H1 (cell line): Measurements from ENCODE around the gene ALK. TPM values are rescaled to one million over a fixed set of nuclear protein-coding genes. Genes with fewer than 3 reads are reported as not detected.

Experiments
- CTCF ChIA-PET: fragments of 300-600 bp; sonication (Branson Sonifier 250); formaldehyde crosslinking; loops from one replicate; lab custom pipeline; 2021; ENCODE audit not compliant: partially characterized antibody; lab: Charles Lee
- POLR2A ChIA-PET: fragments of 300-600 bp; sonication (Branson Sonifier 250); formaldehyde crosslinking; loops from one replicate; lab custom pipeline; 2021; ENCODE audit warnings: inconsistent platforms; ENCODE audit not compliant: partially characterized antibody; lab: Charles Lee
- DNase-seq, 2 experiments: peaks; one replicate each; pipeline versions ENCODE4 v3.0.0 to v3.0.0-alpha.2; 2010 to 2022; ENCODE audit warnings: low spot score in 2 of 2, low read depth in 1 of 2, mixed read lengths in 1 of 2
- FAIRE-seq: peaks from 2 replicates; lab custom pipeline; 2011; peaks lifted over from hg19 to GRCh38; lab: Jason Lieb, UNC
- H2AFZ ChIP-seq: 2 replicates; pipeline ENCODE4 v1.8.1; 2012; ENCODE audit warnings: low read length, inconsistent platforms
- H2AK5ac ChIP-seq: 2 replicates; pipeline ENCODE4 v1.6.1; 2013; ENCODE audit warnings: low read depth, low read length
- H2BK120ac ChIP-seq: replicated peaks from 2 replicates; pipeline ENCODE3; 2013; ENCODE audit warnings: low read depth, low read length, inconsistent platforms
- H2BK12ac ChIP-seq: 2 replicates; pipeline ENCODE4 v1.6.1; 2013; ENCODE audit warnings: low read depth, low read length
- H2BK15ac ChIP-seq: 2 replicates; pipeline ENCODE4 v1.6.1; 2013; ENCODE audit warnings: low read length
- H2BK20ac ChIP-seq: 2 replicates; pipeline ENCODE4 v1.6.1; 2013; ENCODE audit warnings: low read length
- H2BK5ac ChIP-seq: 2 replicates; pipeline ENCODE4 v1.6.1; 2013; ENCODE audit warnings: low read depth, low read length
- H3K14ac ChIP-seq: 2 replicates; pipeline ENCODE4 v1.6.1; 2013; ENCODE audit warnings: inconsistent platforms; ENCODE audit not compliant: insufficient read length
- H3K18ac ChIP-seq: 2 replicates; pipeline ENCODE4 v1.6.1; 2013; ENCODE audit warnings: low read length; ENCODE audit errors: extremely low read depth
- H3K23ac ChIP-seq: 2 replicates; pipeline ENCODE4 v1.6.1; 2013; ENCODE audit warnings: inconsistent platforms; ENCODE audit not compliant: insufficient read length
- H3K23me2 ChIP-seq: 2 replicates; pipeline ENCODE4 v1.6.1; 2013; ENCODE audit warnings: low read depth, low read length
- H3K27ac ChIP-seq: 2 replicates; pipeline ENCODE4 v1.6.1; 2011; ENCODE audit warnings: low read depth, low read length, inconsistent platforms
- H3K27me3 ChIP-seq, 4 experiments: replicated peaks in 1 of 4; 1 replicate in 1 of 4; 2 replicates in 3 of 4; pipeline versions ENCODE4 v1.6.1 to v1.8.1; 2011 to 2013; ENCODE audit warnings: low read length in 3 of 4, mild to moderate bottlenecking in 3 of 4, inconsistent platforms in 2 of 4, mixed read lengths in 2 of 4, moderate library complexity in 1 of 4; ENCODE audit not compliant: control insufficient read depth in 3 of 4, insufficient read depth in 3 of 4; ENCODE audit errors: extremely low read depth in 1 of 4
- H3K36me3 ChIP-seq, 4 experiments: 2 replicates each; pipeline versions ENCODE4 v1.6.1 to v1.8.1; 2011 to 2013; ENCODE audit warnings: mild to moderate bottlenecking in 4 of 4, low read length in 3 of 4, moderate library complexity in 2 of 4, control low read depth in 1 of 4, inconsistent platforms in 1 of 4; ENCODE audit not compliant: insufficient read depth in 4 of 4, control insufficient read depth in 2 of 4
- H3K4ac ChIP-seq: replicated peaks from 2 replicates; pipeline ENCODE3; 2013; ENCODE audit warnings: low read length, low read depth, mixed read lengths, inconsistent platforms; ENCODE audit not compliant: insufficient read length
- H3K4me1 ChIP-seq, 4 experiments: replicated peaks in 1 of 4; 1 replicate in 1 of 4; 2 replicates in 3 of 4; pipeline versions ENCODE4 v1.6.1 to v1.8.1; 2011 to 2013; ENCODE audit warnings: low read length in 3 of 4, inconsistent platforms in 2 of 4, mixed read lengths in 1 of 4; ENCODE audit not compliant: insufficient read depth in 4 of 4, control insufficient read depth in 3 of 4
- H3K4me2 ChIP-seq, 2 experiments: 2 replicates each; pipeline versions ENCODE4 v1.6.1 to v1.8.1; 2011 to 2013; ENCODE audit warnings: low read depth in 2 of 2, low read length in 2 of 2, control low read depth in 1 of 2, inconsistent platforms in 1 of 2, mild to moderate bottlenecking in 1 of 2; ENCODE audit not compliant: insufficient read depth in 1 of 2
- H3K4me3 ChIP-seq, 4 experiments: fragments of 200-600, 300-600 bp in 1 of 4; sonication (generic), shearing (Covaris generic), sonication (Bioruptor Twin) in 1 of 4; 2 replicates each; pipeline versions ENCODE4 v1.5.1 to v1.8.1; 2011 to 2016; ENCODE audit warnings: low read length in 4 of 4, low read depth in 3 of 4, control low read depth in 2 of 4, inconsistent platforms in 2 of 4, mild to moderate bottlenecking in 2 of 4, mixed read lengths in 1 of 4, moderate library complexity in 1 of 4; ENCODE audit not compliant: insufficient read depth in 2 of 4; ENCODE audit errors: extremely low read depth in 1 of 4
- H3K56ac ChIP-seq: replicated peaks from 2 replicates; pipeline ENCODE3; 2013; ENCODE audit warnings: low read depth, mild to moderate bottlenecking, mixed read lengths, low read length, inconsistent platforms; ENCODE audit not compliant: insufficient read length
- H3K79me1 ChIP-seq: 2 replicates; pipeline ENCODE4 v1.6.1; 2013; ENCODE audit warnings: low read depth, low read length, control low read depth
- H3K79me2 ChIP-seq, 2 experiments: 2 replicates each; pipeline versions ENCODE4 v1.6.1 to v1.8.1; 2012 to 2013; ENCODE audit warnings: low read length in 2 of 2, mild to moderate bottlenecking in 2 of 2, inconsistent platforms in 1 of 2; ENCODE audit not compliant: insufficient read depth in 2 of 2, control insufficient read depth in 1 of 2
- H3K9ac ChIP-seq, 4 experiments: replicated peaks in 1 of 4; 1 replicate in 1 of 4; 2 replicates in 3 of 4; pipeline versions ENCODE4 v1.6.1 to v1.8.1; 2011 to 2013; ENCODE audit warnings: low read depth in 3 of 4, low read length in 3 of 4, control low read depth in 2 of 4, mild to moderate bottlenecking in 2 of 4, moderate library complexity in 2 of 4, inconsistent platforms in 1 of 4; ENCODE audit errors: extremely low read depth in 1 of 4
- H3K9me3 ChIP-seq, 2 experiments: 2 replicates each; pipeline versions ENCODE4 v1.6.1 to v1.8.1; 2012 to 2013; ENCODE audit warnings: mild to moderate bottlenecking in 2 of 2, moderate library complexity in 2 of 2, control low read depth in 1 of 2, inconsistent platforms in 1 of 2, low read depth in 1 of 2, low read length in 1 of 2, mixed read lengths in 1 of 2; ENCODE audit not compliant: insufficient read depth in 2 of 2
- H4K20me1 ChIP-seq, 2 experiments: replicated peaks in 1 of 2; 2 replicates each; pipeline versions ENCODE3 to v1.8.1; 2011 to 2013; ENCODE audit warnings: inconsistent platforms in 2 of 2, low read length in 2 of 2, mild to moderate bottlenecking in 1 of 2; ENCODE audit not compliant: insufficient read depth in 2 of 2, control insufficient read depth in 1 of 2
- H4K5ac ChIP-seq: 2 replicates; pipeline ENCODE4 v1.6.1; 2013; ENCODE audit warnings: low read length, low read depth, mixed read lengths, inconsistent platforms; ENCODE audit not compliant: insufficient read length
- H4K8ac ChIP-seq: 2 replicates; pipeline ENCODE4 v1.8.0; 2013; ENCODE audit warnings: mild to moderate bottlenecking, moderate library complexity, low read length, inconsistent platforms; ENCODE audit not compliant: insufficient read depth; ENCODE audit errors: extremely low read depth
- H4K91ac ChIP-seq: replicated peaks from 2 replicates; pipeline ENCODE3; 2013; ENCODE audit warnings: low read length, mixed read lengths, inconsistent platforms; ENCODE audit not compliant: insufficient read length
- FOSL1 ChIP-seq: IDR thresholded peaks from 2 replicates; pipeline ENCODE4 v1.6.1; 2011; ENCODE audit warnings: mild to moderate bottlenecking, low read depth, low read length, moderate library complexity; ENCODE audit not compliant: insufficient read depth
- HDAC2 ChIP-seq, 2 experiments: fragments of 300-600 bp in 1 of 2; sonication (generic) in 1 of 2; IDR thresholded peaks; 2 replicates each; pipeline ENCODE4 v1.6.1; 2011 to 2012; ENCODE audit warnings: low read depth in 2 of 2, low read length in 2 of 2, mild to moderate bottlenecking in 2 of 2, moderate library complexity in 2 of 2, borderline replicate concordance in 1 of 2, inconsistent platforms in 1 of 2
- KDM4A ChIP-seq: IDR thresholded peaks from one replicate; pipeline ENCODE4 v1.7.1; 2012; ENCODE audit warnings: low read depth, mild to moderate bottlenecking, moderate library complexity, low read length, inconsistent platforms; ENCODE audit not compliant: severe bottlenecking
- PHF8 ChIP-seq: fragments of 200-600 bp; sonication (generic); conservative IDR thresholded peaks from 2 replicates; pipeline ENCODE4 v1.7.1; 2012; ENCODE audit warnings: low read depth, mild to moderate bottlenecking, inconsistent platforms, low read length, moderate library complexity
- RAD21 ChIP-seq, 2 experiments: IDR thresholded peaks in 1 of 2; conservative IDR thresholded peaks in 1 of 2; 2 replicates each; pipeline ENCODE4 v1.6.1; 2011; ENCODE audit warnings: low read depth in 2 of 2, low read length in 2 of 2, improper control_type of control experiment in 1 of 2, inconsistent platforms in 1 of 2, mild to moderate bottlenecking in 1 of 2, moderate library complexity in 1 of 2
- RXRA ChIP-seq: IDR thresholded peaks from 2 replicates; pipeline ENCODE4 v1.6.1; 2011; ENCODE audit warnings: low read depth, mild to moderate bottlenecking, low read length, moderate library complexity; ENCODE audit not compliant: insufficient read depth
- TCF12 ChIP-seq: IDR thresholded peaks from 2 replicates; pipeline ENCODE4 v1.6.1; 2011; ENCODE audit warnings: low read depth, mild to moderate bottlenecking, low read length
- TEAD4 ChIP-seq: IDR thresholded peaks from 2 replicates; pipeline ENCODE4 v1.6.1; 2012; ENCODE audit warnings: low read depth, low read length, inconsistent platforms, mixed read lengths
- WGBS, 2 experiments: shearing (Covaris generic) in 1 of 2; methylation state at CpG; one replicate each; pipeline versions ENCODE4 v1.1.6 to v1.1.7; 2013 to 2015; ENCODE audit warnings: low lambda C conversion rate in 2 of 2, mixed read lengths in 2 of 2, inconsistent platforms in 1 of 2, low coverage in 1 of 2, missing lambda C conversion rate in 1 of 2; ENCODE audit not compliant: insufficient replicate concordance in 2 of 2, insufficient coverage in 1 of 2, insufficient read length in 1 of 2; ENCODE audit errors: extremely low coverage in 1 of 2, missing lambda C conversion rate in 1 of 2; 5-methylcytosine and 5-hydroxymethylcytosine counted together
- polyA plus RNA-seq, 7 experiments: library from polyadenylated mRNA; depleted of rRNA in 3 of 7; stranded (reverse) in 5 of 7; unstranded in 2 of 7; fragments of >200 nt in 5 of 7; fragments of 200-250 nt in 2 of 7; gene quantifications; 1 replicate in 5 of 7; 2 replicates in 1 of 7; 4 replicates in 1 of 7; pipeline versions ENCODE4 v1.2.1 to v1.2.3, GENCODE V29; 2011 to 2013; ENCODE audit warnings: missing spikeins in 2 of 7, mixed read lengths in 2 of 7
- total RNA-seq: library from RNA; stranded (reverse); fragmentation: NEBNext Ultra II Directional; extraction: Animal tissue kit (Norgen Biotek cat#: 25700); gene quantifications from 2 replicates; pipeline ENCODE4 v1.2.1, GENCODE V29; 2021

The ALK gene
- total and polyA plus RNA-seq, 2 of the 8 experiments (the other 6 are each of a cell fraction or from before 2014, with no cell fraction given): 0.02 to 0.09 TPM

DNA sequence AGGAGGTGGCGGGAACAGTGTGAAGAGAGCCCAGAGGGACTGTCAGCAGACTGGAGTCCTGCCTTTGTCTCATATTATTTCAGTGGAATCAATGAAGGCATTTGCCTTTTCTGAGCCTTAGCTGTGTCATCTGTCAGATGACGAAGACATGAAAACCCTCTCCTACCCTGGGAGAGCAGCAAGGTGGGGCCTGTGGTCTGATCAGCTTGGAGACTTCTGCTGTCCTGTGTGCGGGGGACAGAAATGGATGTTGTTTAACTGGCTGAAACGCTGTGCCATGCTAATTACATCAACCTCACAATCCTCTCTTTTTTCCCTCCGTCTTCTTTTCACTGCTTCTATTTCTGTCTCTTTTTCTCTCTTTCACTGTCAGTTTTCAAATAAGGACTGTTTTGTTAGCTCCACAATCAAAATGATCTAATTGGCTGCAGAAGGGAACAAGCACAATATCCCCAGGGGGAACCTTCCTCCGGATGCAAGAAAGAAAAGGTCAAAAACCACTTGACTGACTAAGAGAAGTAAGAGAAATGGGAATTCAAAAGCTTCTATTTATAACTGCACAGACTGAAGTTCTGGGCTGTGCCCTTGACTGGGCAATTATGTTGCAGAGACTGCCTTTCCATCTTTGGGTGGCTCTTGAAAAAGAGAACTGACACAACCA is 466.1 kb downstream of the ALK start:
- no peaks in the 10 kb centered on the region for H3K9me3 ChIP-seq
- no peak overlapping the region for H4K5ac ChIP-seq
- DNase-seq: no peak

More for the DNA sequence above, 466.1 kb downstream of the ALK start:
- Histone ChIP-seq H3K79me1 (no peaks in the 10 kb centered on the region), H4K91ac (no peak overlapping the region), H3K27me3 (no peaks in the 10 kb centered on the region), H4K8ac (no peak overlapping the region), H3K18ac (no peak overlapping the region), H3K9ac (no peak overlapping the region), H2AFZ (peak overlapping the region; percentile 79), H3K23me2 (no peaks in the 10 kb centered on the region), H2BK12ac (no peak overlapping the region), H2AK5ac (no peak overlapping the region), H2BK120ac (no peak overlapping the region), H4K20me1 (no peaks in the 10 kb centered on the region), H3K4me2 (no peak overlapping the region), H3K27ac (no peak overlapping the region), H3K4me1 (no peaks in the 10 kb centered on the region), H2BK20ac (no peak overlapping the region), H3K23ac (no peak overlapping the region), H2BK5ac (no peak overlapping the region), H3K56ac (no peak overlapping the region), H3K36me3 (no peaks in the 10 kb centered on the region), H3K14ac (no peak overlapping the region), H3K79me2 (no peaks in the 10 kb centered on the region), H3K4ac (no peak overlapping the region), H3K4me3 (no peak overlapping the region), H2BK15ac (peak overlapping the region; percentile 8; the same call in 1 of the 2 replicates)
- ChIA-PET POLR2A (no interaction called here), CTCF (interaction anchor here (0.6 to 0.8 kb wide), 2 partner anchors 266 to 393 kb away, joined by 3 read pairs; no protein-coding TSS in a partner anchor)
- TF ChIP-seq FOSL1: no peak
- no peak for TF ChIP-seq TEAD4
- no peak for TF ChIP-seq HDAC2 (IDR thresholded peaks at IDR 0.05; ENCODE audit: borderline replicate concordance in 1 of 2, low read depth in 2 of 2, low read length in 2 of 2)
- TF ChIP-seq PHF8: no peak
- TF ChIP-seq TCF12: no peak
- no peak for TF ChIP-seq KDM4A
- no peak for TF ChIP-seq RXRA
- no peak for TF ChIP-seq RAD21 (IDR thresholded peaks at IDR 0.05 in 1 of 2, conservative IDR thresholded peaks at IDR 0.05 in 1 of 2; ENCODE audit: low read depth in 2 of 2, low read length in 2 of 2)
- 95% methylated on average over 6 of the region's 6 CpGs; no CpG with 5 or more reads in 1 of the 2 experiments for WGBS, 2 experiments
- FAIRE-seq: no peak
